EH (cell line): ENCODE measurements around the gene MIER2.

Source experiments
- DNase-seq: peaks from one replicate; pipeline ENCODE4 v3.0.0-alpha.2; 2015; ENCODE audit warnings: low read depth

MIER2 gene

GRCh38 chr19:377801-378581 lies 33.4 kb upstream of the MIER2 start:
- no peak for DNase-seq

GRCh38 chr19:376111-376470 lies 31.5 kb upstream of the MIER2 start:
- DNase-seq: no peak

DNA sequence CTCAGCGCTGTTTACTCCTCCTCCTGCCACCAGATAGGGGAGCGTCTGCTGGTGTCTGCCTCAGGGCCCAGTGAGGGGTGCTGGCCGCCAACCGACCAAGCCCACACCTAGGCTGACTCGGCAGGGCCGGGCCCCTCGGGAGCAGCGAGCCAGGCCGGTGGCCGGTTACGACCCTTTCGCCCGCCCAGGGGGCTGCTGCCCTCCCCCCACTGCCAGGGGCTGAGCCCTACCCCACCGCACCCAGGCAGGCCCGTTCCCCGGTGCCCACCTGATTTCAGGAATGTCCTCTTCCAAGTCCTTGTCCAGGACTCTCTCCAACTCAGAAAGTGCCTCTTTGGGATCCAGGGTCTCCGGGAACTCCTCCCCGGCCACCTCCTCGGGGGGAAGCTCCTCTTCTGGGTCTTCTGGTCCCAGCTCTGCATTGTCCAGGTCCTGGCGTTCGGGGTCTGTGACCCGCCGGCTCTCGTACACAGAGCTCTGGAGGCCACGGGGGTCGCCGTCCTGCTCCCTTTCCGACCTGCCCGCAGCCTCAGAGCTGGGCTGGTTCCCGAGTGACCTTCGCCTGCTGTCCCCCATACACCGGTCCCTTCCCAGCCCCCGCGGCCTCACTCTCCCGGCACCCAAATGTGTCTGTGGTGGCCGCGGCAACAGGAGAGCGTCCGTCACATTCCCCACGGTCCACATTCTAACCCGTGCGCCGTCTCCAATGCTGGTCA lies 31.0 kb upstream of the MIER2 start:
- no peak for DNase-seq

- DNase-seq: no peak
Measured at GRCh38 chr19:374886-375235, 30.3 kb upstream of the MIER2 start.

- no peak for DNase-seq
Measured at GRCh38 chr19:374183-374885, 29.7 kb upstream of the MIER2 start.

DNA sequence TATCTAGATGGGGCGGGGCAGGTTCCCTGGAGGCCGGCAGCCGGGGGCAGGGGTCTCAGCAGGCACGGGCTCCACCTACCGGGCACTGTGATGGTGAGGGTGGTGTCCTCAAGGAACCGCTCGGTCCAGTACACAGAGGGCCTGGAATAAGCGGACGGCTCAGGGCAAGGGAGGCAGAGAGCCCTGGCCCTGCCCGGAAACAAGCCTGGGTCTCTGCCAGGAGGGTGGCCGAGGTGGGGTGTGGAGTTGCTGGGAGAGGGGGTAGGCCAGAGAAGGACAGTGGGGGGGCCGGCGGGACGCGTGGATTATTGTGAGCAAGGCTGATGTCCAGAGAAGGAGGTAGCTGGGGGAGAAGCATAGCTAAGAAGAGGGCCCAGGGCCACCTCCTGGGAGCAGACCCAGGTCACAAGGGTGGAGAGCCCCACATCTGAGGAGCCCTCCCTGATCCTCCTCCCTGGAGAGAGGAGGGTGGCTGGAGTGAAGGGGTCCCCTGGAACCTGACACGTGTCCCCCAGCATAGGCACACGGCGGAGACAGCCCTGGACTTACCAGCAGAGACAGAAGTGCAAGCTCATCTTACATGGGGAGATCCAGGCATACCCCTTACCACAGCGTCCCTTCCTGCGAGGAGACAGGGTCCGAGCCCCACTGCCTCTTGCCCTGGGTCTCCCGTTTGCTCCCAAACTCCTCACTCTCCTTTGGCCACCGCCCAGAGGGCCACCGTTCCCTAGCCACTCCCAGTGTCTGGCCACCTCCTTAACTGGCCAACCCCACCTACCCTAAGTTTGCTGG lies 29.0 kb upstream of the MIER2 start:
- no peak for DNase-seq

- DNase-seq: peak; percentile 67
Measured at GRCh38 chr19:372306-372890, 27.8 kb upstream of the MIER2 start.

- DNase-seq: peak; percentile 5
Measured at GRCh38 chr19:371501-372168, 27.0 kb upstream of the MIER2 start.

DNA sequence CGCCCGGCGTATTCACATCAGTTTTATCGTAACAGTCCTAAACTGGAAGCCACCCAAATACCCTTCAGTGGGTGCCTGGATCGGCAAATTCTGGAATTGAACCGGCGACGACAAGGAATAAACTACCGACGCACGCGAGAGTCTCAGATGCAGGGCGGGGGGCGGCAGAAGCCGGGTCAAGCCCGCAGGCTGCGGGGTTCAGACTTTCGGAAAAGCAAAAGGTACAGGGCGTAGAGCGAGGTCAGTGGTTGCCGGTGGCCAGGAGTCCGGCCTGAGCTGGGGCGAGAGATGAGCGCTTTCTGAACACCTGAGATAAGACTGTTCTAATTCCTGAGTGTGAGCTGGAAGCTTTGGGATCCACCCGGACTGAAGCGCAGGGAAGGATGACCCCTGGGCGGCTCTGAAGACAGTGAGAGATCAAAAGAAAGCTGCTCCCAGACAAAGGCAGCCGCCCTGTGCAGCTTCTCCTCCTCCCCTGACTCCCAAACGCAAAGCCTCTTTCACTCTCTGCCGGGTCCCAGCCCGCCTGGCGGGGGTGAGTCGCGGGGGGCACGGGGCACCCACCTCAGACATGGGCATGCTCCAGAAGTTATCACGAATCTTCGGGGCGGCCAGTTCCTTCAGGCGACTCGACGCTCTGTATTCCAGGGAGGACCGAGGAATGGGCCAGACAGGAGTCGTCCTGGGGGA lies 26.2 kb upstream of the MIER2 start:
- DNase-seq: no peak

- no peak for DNase-seq
Measured at GRCh38 chr19:369876-370275, 25.3 kb upstream of the MIER2 start.

DNA sequence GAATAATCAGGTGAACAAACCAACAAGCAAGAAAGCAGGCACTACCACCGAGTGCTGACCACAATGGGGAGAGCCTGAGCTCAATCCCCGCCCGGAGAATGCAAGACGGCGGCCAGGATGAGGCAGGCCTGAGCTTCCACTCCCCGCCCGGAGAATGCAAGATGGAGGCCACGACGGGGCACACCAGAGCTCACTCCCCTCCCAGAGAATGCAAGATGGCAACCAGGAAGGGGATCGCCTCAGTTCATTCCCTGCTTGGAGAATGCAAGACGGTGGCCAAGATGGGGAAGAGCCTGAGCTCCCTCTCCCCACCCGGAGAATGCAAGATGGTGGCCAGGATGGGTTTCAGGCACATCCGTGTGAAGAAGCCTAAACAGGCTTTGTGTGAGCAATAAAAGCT lies 24.7 kb upstream of the MIER2 start:
- no peak for DNase-seq

GRCh38 chr19:368630-369024 lies 24.0 kb upstream of the MIER2 start:
- DNase-seq: no peak

GRCh38 chr19:367963-368629 lies 23.5 kb upstream of the MIER2 start:
- no peak for DNase-seq

DNA sequence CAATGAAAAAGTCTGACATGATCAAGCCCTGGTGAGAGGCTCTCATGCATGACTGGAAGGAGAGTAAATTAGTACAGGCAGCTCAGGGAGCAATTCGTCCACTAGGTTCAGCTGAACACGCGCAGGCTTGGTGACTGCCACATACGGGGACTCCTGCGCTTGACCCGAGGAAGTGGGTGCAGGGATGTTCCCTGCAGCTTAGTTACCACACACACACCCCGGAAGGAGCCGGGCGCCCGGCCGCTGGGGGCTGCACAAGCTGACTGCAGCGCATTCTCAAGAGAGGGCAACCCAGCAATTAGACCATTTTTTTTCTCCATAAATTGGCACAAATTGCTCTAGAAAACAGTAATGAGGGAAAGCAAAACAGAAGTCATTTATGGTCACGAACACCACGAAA lies 23.0 kb upstream of the MIER2 start:
- DNase-seq: no peak

GRCh38 chr19:366951-367350 lies 22.4 kb upstream of the MIER2 start:
- no peak for DNase-seq

GRCh38 chr19:366205-366783 lies 21.7 kb upstream of the MIER2 start:
- DNase-seq: no peak

- no peak for DNase-seq
Measured at GRCh38 chr19:364496-365287, 20.1 kb upstream of the MIER2 start.

GRCh38 chr19:362683-363082 lies 18.1 kb upstream of the MIER2 start:
- no peak for DNase-seq

- no peak for DNase-seq
Measured at GRCh38 chr19:362154-362553, 17.6 kb upstream of the MIER2 start.
